ENCODE results near the gene NTM. TPM values are rescaled to one million over a fixed set of nuclear protein-coding genes. Genes with fewer than 3 reads are reported as not detected.

Gene NTM
- total RNA-seq, 1 experiment from 2014 or later, result 9.9 TPM

- no peak overlapping the region for H3K4me3 Mint-ChIP-seq
- H2AFZ ChIP-seq (ENCODE audit: low read length), result no peak overlapping the region
- no peaks in the 10 kb centered on the region for H3K9me3 Mint-ChIP-seq
- H3K4ac ChIP-seq (ENCODE audit: low read depth, low read length), result no peak overlapping the region
- no peaks in the 10 kb centered on the region; a peak in 1 of 7 replicates for H3K36me3 Mint-ChIP-seq (ENCODE audit: insufficient read depth in 1 of 3, low read depth in 3 of 3)
- no peak overlapping the region for H3K56ac ChIP-seq (ENCODE audit: insufficient read length, low read depth, low read length)
- H3K27ac Mint-ChIP-seq, result no peak overlapping the region; a peak in 1 of 7 replicates
- H3T11ph ChIP-seq (ENCODE audit: low read length), result no peak overlapping the region
- H4K5ac ChIP-seq (ENCODE audit: insufficient read length, low read depth, low read length), result no peak overlapping the region
- H4K91ac ChIP-seq (ENCODE audit: insufficient read length, low read depth, low read length), result no peak overlapping the region
- H3K23me2 ChIP-seq (ENCODE audit: insufficient read length, low read depth, low read length, poor library complexity, severe bottlenecking), result no peaks in the 10 kb centered on the region
- WGBS (ENCODE audit: extremely low coverage, insufficient read length, low lambda C conversion rate), result no CpG with 5 or more reads among the region's 3 CpGs
- H3K4me1 Mint-ChIP-seq, result peaks cover 15 to 25% of the 10 kb centered on the region in 2 experiments
- H3K23ac ChIP-seq (ENCODE audit: insufficient read length, low read depth, low read length), result no peak overlapping the region
- H2BK120ac ChIP-seq (ENCODE audit: low read depth, low read length, poor library complexity, severe bottlenecking), result no peak overlapping the region
- H2BK15ac ChIP-seq (ENCODE audit: low read depth, low read length), result no peak overlapping the region
- H3K27me3 ChIP-seq (ENCODE audit: insufficient read depth, low read length), result no peaks in the 10 kb centered on the region
- H3K79me2 ChIP-seq (ENCODE audit: insufficient read depth, low read length), result no peaks in the 10 kb centered on the region
- H3K18ac ChIP-seq (ENCODE audit: insufficient read length, low read depth, low read length), result no peak overlapping the region
- no peak overlapping the region for H3K9ac ChIP-seq (ENCODE audit: extremely low read depth, insufficient read length, low read length)
- no peaks in the 10 kb centered on the region for H4K20me1 ChIP-seq (ENCODE audit: control insufficient read depth, insufficient read depth, insufficient read length)
- H4K8ac ChIP-seq (replicated peaks; ENCODE audit: insufficient read length, low read depth, low read length), result no peak overlapping the region
- 0 out of 2 replicates have a peak, but pooled peaks cover under 1% of the 10 kb centered on the region for H3K4me1 ChIP-seq (ENCODE audit: insufficient read depth, low read length)
- TF ChIP-seq, protein P1, sequence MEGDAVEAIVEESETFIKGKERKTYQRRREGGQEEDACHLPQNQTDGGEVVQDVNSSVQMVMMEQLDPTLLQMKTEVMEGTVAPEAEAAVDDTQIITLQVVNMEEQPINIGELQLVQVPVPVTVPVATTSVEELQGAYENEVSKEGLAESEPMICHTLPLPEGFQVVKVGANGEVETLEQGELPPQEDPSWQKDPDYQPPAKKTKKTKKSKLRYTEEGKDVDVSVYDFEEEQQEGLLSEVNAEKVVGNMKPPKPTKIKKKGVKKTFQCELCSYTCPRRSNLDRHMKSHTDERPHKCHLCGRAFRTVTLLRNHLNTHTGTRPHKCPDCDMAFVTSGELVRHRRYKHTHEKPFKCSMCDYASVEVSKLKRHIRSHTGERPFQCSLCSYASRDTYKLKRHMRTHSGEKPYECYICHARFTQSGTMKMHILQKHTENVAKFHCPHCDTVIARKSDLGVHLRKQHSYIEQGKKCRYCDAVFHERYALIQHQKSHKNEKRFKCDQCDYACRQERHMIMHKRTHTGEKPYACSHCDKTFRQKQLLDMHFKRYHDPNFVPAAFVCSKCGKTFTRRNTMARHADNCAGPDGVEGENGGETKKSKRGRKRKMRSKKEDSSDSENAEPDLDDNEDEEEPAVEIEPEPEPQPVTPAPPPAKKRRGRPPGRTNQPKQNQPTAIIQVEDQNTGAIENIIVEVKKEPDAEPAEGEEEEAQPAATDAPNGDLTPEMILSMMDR (conservative IDR thresholded peaks at IDR 0.05), result no peak
- no peaks in the 10 kb centered on the region for H3K9me3 ChIP-seq (ENCODE audit: control insufficient read depth, low read depth, low read length)
- no peak overlapping the region for H2AK5ac ChIP-seq (ENCODE audit: insufficient read length, low read length)
- no peak for DNase-seq
- H2BK5ac ChIP-seq (ENCODE audit: insufficient read length, low read length), result no peak overlapping the region
- H2BK20ac ChIP-seq (ENCODE audit: low read depth, low read length, poor library complexity, severe bottlenecking), result no peak overlapping the region
- no peak overlapping the region for H3K14ac ChIP-seq (ENCODE audit: insufficient read depth, low read length)
- no peaks in the 10 kb centered on the region for H3K79me1 ChIP-seq (ENCODE audit: insufficient read depth, low read depth, low read length, poor library complexity, severe bottlenecking)
- no peaks in the 10 kb centered on the region for H3K27me3 Mint-ChIP-seq (ENCODE audit: low read depth)
- H3K4me2 ChIP-seq (ENCODE audit: insufficient read depth, insufficient read length, low read length), result no peak overlapping the region
- no peak overlapping the region for H2BK12ac ChIP-seq (ENCODE audit: insufficient read length, low read depth, low read length)
- no peak overlapping the region for H3K27ac ChIP-seq (ENCODE audit: insufficient read length, low read depth, low read length)
Measured at GRCh38 chr11:131328843-131329242, 41.6 kb upstream of the NTM start.
